ENCODE measurements around the gene CIC. TPM values are rescaled to one million over a fixed set of nuclear protein-coding genes. Genes with fewer than 3 reads are reported as not detected.

Gene CIC
- total RNA-seq, 1 experiment from 2014 or later = 54.0 TPM

GRCh38 chr19:42316223-42317211 is 47.5 kb downstream of the CIC start:
- Histone ChIP-seq H2BK20ac (ENCODE audit: low read depth, low read length, poor library complexity, severe bottlenecking) (no peak overlapping the region), H3K27ac (ENCODE audit: insufficient read length, low read depth, low read length) (no peak overlapping the region), H4K8ac (replicated peaks; ENCODE audit: insufficient read length, low read depth, low read length) (no peak overlapping the region), H4K20me1 (ENCODE audit: control insufficient read depth, insufficient read depth, insufficient read length) (no peaks in the 10 kb centered on the region), H3K18ac (ENCODE audit: insufficient read length, low read depth, low read length) (no peak overlapping the region), H3K23ac (ENCODE audit: insufficient read length, low read depth, low read length) (no peak overlapping the region), H3K23me2 (ENCODE audit: insufficient read length, low read depth, low read length, poor library complexity, severe bottlenecking) (peaks cover 3% of the 10 kb centered on the region), H2AK5ac (ENCODE audit: insufficient read length, low read length) (no peak overlapping the region), H2BK12ac (ENCODE audit: insufficient read length, low read depth, low read length) (no peak overlapping the region), H4K91ac (ENCODE audit: insufficient read length, low read depth, low read length) (no peak overlapping the region), H3K79me1 (ENCODE audit: insufficient read depth, low read depth, low read length, poor library complexity, severe bottlenecking) (no peaks in the 10 kb centered on the region), H2BK5ac (ENCODE audit: insufficient read length, low read length) (no peak overlapping the region), H3T11ph (ENCODE audit: low read length) (no peak overlapping the region), H3K56ac (ENCODE audit: insufficient read length, low read depth, low read length) (no peak overlapping the region), H3K9ac (ENCODE audit: extremely low read depth, insufficient read length, low read length) (no peak overlapping the region), H3K27me3 (ENCODE audit: insufficient read depth, low read length) (peaks cover 3% of the 10 kb centered on the region; the same call in 1 of the 2 replicates), H2BK15ac (ENCODE audit: low read depth, low read length) (no peak overlapping the region), H4K5ac (ENCODE audit: insufficient read length, low read depth, low read length) (no peak overlapping the region), H3K4me2 (ENCODE audit: insufficient read depth, insufficient read length, low read length) (no peak overlapping the region), H3K79me2 (ENCODE audit: insufficient read depth, low read length) (no peaks in the 10 kb centered on the region), H2AFZ (ENCODE audit: low read length) (no peak overlapping the region), H3K4ac (ENCODE audit: low read depth, low read length) (no peak overlapping the region), H2BK120ac (ENCODE audit: low read depth, low read length, poor library complexity, severe bottlenecking) (no peak overlapping the region), H3K9me3 (ENCODE audit: control insufficient read depth, low read depth, low read length) (no peaks in the 10 kb centered on the region), H3K14ac (ENCODE audit: insufficient read depth, low read length) (no peak overlapping the region), H3K4me1 (ENCODE audit: insufficient read depth, low read length) (no peaks in the 10 kb centered on the region)
- no CpG with 5 or more reads among the region's 28 CpGs for WGBS (ENCODE audit: extremely low coverage, insufficient read length, low lambda C conversion rate)
- Mint-ChIP-seq H3K9me3 (no peaks in the 10 kb centered on the region), H3K36me3 (ENCODE audit: insufficient read depth in 1 of 3, low read depth in 3 of 3) (no peaks in the 10 kb centered on the region; a peak in 1 of 7 replicates), H3K4me1 (peaks cover 9 to 20% of the 10 kb centered on the region in 2 experiments), H3K27me3 (ENCODE audit: low read depth) (peaks cover 67% of the 10 kb centered on the region), H3K27ac (no peak overlapping the region), H3K4me3 (no peak overlapping the region)
- no peak for DNase-seq
- TF ChIP-seq, protein P1, sequence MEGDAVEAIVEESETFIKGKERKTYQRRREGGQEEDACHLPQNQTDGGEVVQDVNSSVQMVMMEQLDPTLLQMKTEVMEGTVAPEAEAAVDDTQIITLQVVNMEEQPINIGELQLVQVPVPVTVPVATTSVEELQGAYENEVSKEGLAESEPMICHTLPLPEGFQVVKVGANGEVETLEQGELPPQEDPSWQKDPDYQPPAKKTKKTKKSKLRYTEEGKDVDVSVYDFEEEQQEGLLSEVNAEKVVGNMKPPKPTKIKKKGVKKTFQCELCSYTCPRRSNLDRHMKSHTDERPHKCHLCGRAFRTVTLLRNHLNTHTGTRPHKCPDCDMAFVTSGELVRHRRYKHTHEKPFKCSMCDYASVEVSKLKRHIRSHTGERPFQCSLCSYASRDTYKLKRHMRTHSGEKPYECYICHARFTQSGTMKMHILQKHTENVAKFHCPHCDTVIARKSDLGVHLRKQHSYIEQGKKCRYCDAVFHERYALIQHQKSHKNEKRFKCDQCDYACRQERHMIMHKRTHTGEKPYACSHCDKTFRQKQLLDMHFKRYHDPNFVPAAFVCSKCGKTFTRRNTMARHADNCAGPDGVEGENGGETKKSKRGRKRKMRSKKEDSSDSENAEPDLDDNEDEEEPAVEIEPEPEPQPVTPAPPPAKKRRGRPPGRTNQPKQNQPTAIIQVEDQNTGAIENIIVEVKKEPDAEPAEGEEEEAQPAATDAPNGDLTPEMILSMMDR (conservative IDR thresholded peaks at IDR 0.05) = no peak
